Measurements from ENCODE around the gene ELF2.
A peak's percentile ranks its signal among the peaks of the same experiment; 100 is the strongest.
"Not testable (repeated sequence)": the region's sequence is repeated elsewhere in the genome, so short reads cannot be mapped to it uniquely, and the experiment has no call there.

ELF2 gene

DNA sequence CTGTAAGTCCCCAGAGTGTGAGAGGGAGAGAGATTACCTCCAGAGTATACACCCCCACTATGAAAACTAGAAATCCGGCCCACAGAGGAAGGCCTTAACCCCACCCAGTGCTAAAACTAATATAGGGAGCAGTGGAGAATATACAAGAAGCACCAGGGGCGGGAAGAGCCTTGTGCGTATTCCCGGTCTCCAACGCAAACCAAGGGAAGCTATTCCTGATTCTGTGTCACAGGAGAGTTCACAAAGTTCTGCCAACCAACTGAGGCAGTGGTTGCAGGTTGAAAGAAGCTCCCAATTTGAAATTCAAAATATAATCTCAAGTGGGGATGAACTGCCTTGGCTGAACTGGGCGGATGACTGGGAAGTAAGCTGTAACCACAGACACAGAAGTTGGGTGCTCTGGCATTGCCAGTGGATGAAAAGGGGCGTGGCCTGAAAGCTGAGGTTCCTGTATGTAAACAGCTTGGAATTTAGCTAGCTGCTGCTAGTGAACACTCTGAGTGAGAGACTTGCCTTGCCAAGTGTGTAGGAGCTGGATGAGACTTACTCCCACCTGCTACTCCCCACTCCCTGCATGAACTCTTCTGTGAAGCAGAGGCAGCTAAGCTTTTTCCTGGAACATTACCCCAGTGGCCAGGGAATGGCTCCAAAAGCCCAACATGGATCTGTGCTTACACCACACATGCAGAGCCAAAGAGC lies 32.7 kb downstream of the ELF2 start:
- peak; percentile 47 for DNase-seq (ENCODE audit: low read depth)

DNA sequence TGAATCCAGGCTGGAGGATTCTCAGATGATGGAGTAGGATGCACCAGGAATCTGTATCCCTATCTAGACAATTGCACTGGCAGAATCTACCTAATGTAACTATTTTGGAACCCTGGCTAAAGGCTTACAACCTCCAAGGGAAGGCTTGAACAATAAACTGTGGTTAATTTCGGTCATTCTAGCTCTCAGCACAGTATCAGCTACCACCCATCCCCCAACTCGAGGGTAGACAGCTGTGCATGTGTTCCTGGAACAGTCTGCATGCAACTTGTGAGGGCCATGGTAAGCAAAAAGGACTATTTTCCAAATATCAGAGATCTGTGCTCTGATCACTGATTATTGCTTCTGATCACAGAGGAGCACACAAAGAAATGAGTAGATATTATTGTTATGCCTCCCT lies 34.0 kb downstream of the ELF2 start:
- DNase-seq (ENCODE audit: low read depth): no peak

DNA sequence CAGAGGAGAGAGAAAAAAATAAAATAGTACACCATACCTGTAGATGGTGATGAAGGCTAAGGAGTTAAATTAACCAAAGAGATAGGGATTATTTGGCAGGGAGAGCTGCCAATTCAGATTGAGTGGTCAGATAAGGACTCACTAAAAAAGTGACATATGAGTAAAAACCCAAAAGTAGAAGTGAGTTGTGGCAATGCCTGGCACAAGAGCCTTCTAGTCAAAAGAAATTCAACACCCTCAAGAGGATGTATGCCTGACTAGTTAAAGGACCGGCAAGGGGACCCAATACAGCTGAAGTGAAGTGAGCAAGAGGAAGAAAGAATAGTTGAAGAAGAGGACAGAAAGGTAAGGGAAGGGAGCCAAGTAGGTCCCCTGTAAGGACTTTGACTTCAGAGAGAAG lies 34.9 kb downstream of the ELF2 start:
- DNase-seq (ENCODE audit: low read depth): no peak

DNA sequence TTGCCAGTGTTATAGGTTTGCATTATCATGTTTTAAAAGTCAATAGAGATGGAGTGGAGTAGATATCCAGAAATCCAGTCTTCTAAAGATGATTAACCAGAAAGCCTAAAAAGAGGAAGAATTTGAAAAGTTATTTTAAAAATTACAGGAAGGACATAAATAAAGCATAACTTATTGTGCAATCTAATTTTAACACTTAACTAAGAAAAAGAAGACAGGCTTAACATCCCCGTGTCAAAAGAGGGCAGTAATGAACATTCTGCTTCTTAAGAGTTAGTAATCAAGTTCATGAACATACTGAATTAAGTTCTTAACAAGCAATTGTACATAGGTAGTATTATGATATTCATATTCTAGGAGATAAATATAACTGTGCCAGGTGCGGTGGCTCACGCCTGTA lies 39.3 kb downstream of the ELF2 start:
- DNase-seq (ENCODE audit: low read depth): no peak

DNA sequence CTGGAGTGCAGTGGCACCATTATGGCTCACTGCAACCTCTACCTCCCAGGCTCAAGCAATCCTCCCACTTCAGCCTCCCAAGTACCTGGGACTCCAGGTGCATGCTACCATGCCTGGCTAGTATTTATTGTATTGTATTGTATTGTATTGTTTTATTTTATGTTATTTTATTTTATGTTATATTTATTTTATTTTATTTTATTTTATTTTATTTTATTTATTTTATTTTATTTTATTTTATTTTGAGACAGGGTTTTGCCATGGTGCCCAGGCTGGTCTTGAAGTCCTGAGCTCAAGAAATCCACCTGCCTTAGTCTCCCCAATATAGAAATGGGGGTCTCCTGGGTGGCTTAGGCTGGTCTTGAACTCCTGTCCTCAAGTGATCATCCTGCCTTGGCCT lies 42.6 kb downstream of the ELF2 start:
- no peak for DNase-seq (ENCODE audit: low read depth)

DNA sequence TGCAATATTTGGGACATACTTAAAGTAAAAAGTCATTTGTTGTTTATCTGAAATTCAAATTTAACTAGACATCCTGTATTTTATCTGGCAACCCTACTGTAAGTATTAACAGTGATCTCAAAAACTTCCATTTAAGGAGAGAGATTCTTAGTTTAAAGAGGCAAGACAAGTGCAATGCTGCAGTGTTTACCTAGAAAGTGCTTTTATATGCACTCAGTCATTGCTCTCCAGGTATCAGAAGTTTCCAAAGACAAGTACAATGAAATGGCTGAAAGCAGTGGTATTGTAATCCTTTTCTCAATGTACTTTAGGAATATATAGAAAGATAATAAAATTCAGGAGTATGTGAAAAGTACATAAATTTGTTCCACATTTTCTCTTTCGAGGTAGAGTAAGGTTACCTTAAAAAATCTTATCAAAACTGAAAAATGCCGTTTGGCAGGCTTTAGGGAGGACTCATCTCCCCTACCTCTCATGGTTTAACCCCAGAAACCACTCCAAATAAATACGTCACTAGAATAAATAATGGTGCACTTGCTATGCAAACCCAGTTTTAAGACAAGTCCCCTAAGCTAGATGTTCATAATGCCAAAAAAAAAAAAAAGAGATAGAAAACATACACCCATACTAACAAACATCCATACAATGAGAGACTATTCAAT lies 45.7 kb downstream of the ELF2 start:
- no peak for DNase-seq (ENCODE audit: low read depth)

DNA sequence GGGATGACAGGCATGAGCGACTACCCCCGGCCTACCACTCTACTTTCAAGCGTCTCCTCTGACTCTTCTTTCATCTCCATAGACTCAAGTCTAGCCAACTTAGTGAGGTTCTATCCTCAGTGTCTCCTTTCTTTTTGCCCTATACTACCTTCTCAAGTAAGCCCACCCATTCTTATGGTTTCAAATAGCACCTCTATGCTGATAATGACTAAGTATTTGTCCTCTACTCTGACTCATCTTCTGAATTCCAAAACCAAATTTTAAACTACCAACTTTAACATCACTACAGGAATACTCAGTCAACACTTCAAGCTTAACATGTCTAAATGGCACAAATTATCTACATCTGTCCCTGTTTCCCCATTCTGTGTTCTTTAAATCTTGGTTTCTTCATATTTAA lies 47.8 kb downstream of the ELF2 start:
- DNase-seq (ENCODE audit: low read depth): no peak

DNA sequence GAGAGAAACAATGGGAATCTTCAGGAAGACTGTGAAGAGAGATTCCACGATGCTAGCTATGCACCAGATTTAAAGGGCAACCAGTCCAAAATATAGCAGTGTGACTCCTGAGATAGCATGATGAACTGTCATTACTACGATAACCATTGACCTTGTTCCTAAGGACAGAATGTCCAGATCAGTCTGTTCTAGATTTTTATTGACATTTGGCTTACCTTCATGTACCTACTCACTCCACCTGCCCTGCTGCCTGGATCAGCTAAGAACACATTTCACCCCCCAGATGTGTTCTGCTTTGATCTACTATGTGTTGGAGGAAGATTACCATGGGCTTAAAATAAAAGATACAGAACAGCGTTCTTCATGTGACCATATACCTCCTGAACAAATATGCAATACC lies 50.1 kb downstream of the ELF2 start:
- no peak for DNase-seq (ENCODE audit: low read depth)

DNA sequence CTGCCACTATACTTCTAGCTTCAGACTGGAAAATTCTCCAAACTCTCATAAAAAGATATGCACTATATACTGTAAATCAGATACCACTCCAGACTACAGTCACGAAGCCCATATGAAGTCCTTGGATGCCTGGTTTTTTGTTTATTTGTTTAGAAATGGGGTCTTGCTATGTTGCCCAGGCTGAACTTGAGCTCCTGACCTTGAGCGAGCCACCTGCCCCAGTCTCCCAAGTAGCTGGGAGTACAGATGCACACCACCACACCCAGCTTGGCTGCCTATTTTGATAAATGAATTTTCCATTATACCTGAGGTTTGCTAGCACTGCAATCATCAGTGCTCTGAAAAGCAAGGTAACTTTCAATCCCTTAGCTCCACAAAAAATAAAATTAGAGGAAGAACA lies 53.1 kb downstream of the ELF2 start:
- DNase-seq (ENCODE audit: low read depth): no peak

DNA sequence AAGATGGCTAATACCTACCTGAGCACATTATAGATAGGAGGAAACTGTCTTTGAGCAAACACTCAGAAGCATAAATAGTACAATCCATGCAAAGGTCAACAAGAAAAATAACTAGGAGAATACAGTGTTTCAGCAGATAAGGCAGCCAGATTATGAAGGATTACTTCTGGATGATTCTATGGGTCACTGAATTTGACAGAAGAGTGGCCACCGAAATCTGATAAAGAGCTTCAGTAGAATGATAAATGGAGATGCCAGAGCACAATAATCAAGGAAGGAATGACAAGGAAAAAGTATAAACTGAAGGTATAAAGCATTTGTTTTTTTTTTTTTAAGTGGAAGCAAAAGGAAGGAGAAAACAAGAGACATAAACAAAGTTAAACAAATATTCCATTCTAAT lies 58.7 kb downstream of the ELF2 start:
- DNase-seq (ENCODE audit: low read depth): no peak

DNA sequence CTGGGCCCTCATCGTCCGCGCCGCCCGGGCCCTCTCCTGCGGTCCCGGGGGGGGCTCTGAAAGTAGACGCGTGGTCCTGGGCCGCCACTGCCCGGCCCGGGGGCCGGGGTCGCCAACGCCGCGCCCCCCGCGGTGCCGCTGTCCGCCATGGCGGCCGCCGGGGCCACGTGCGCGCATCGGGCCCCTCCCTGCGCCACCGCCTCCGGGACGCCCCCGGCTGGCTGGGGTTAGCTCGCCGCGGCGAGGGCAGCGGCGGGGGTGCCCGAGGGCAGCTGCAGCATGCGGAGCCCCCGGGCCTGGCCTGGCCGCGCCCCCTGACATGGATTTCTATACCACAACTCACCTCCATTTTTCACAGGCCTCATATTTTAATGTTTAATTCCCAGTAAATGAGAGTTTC lies 61.8 kb downstream of the ELF2 start:
- no peak for DNase-seq (ENCODE audit: low read depth)

DNA sequence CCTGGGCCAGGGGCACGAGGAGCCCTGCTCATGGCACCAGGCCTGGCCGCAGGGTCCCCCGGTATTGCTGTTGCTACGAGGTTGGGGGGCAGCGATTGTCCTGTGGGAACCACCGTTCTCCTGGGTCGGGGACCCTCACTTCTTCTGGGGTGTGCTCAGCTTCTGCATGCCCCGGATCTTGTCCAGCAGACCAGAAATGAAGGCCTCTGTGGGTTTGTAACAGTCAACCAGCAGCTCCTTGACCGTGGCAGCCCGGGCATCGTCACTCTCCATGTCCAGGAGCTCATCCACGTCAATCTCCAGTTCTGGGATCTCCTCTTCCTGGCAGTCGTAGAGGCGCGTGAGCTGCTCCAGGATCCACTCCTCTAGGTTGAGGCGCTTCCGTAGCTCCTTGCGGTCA lies 62.2 kb downstream of the ELF2 start:
- DNase-seq (ENCODE audit: low read depth): not testable (repeated sequence)

DNA sequence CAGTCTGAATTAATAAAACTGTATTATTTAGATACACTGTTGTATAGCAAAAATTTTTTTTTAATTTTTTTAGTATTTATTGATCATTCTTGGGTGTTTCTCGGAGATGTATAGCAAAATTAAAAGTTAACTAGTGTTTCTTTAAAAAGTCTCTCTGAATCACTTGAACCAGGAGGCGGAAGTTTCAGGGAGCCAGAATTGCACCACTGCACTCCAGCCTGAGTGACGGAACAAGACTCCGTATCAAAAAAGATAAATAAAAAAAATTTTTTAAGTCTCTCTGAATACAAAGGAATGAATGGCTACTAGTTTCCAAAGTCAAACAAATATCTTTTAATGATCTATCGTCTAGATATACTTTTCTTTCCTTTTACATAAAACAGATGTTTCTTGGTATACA lies 64.4 kb downstream of the ELF2 start:
- no peak for DNase-seq (ENCODE audit: low read depth)

DNA sequence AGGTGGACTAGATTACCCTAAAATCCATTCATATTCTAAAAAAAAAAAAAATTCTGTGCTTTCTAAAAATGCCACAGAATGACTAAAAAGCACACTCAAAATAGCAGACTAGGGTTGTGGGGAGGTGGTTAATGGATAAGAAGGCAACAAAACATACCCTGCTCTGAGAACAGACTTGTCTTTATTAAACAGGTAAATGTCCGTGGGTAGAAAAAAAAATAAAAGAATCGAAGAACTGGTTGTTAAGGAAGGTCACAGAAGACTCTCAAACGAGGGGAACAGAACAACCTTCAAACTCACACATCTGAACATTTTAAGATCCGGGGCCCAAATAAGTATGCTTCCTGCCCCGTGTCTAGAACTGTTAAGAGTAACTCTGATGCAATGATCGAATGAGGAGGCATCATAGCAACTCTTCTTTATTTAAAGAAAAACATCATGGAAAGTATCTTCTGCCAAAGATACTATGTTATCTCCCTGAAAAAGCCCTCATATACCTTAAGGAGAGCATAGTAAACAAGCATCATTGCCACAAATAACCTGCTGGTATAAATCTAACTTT lies 68.4 kb downstream of the ELF2 start:
- DNase-seq (ENCODE audit: low read depth): no peak

DNA sequence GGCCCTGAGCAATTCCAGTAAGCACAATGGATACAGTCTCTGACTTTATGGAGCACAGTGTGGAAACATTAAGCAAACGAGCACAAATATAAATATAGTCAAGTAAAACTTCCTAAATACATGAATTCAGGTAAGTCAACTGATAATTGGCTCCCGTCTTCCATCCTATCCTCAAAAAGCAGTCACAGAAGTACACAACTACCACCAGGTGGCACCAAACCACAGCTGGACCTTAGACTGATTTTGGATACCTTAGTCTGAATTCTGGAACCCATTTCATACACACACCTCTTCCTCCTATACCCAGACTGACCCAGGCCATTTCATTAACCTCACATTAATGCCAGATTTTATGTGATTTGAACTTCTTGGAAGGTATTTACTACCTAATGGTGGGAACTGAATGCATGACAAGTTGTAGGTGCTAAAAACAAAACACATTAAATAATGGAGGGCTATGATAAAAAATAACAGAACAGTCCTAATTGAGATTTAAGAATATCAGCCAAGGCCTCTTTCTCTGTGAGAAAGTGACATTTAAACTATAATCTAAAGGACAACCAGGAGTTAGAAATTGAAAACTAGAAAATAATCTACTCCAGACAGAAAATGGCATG lies 77.5 kb downstream of the ELF2 start:
- DNase-seq (ENCODE audit: low read depth): no peak

DNA sequence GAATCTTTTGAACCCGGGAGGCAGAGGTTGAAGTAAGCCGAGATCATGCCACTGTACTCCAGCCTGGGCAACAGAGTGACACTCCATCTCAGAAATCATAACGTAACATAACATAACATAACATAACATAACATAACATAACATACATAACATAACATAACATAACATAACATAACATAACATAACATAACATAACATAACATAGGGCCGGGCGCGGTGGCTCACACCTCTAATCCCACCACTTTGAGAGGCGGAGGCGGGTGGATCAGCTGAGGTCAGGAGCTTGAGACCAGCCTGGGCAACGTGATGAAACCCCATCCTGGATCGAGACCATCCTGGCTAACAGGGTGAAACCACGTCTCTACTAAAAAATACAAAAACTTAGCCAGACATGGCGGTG lies 84.7 kb downstream of the ELF2 start:
- DNase-seq (ENCODE audit: low read depth): no peak

DNA sequence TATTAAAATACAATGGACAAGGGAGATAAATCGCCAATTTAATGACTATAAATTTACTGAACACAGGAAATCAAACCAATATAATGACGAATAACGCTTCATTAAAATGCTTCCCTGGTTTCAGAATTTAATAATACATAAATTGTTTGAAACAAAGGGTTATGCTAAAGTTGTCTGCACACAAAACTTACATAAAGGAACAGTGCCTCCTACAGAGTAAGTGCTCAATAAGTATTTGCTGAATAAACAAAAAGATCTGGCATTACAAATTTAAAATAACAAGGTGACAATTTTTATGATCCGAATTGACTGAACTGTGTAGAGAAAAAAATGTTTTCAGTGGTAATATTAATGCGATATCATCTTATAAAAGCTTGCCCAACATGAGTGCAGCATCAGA lies 91.9 kb downstream of the ELF2 start:
- no peak for DNase-seq (ENCODE audit: low read depth)

DNA sequence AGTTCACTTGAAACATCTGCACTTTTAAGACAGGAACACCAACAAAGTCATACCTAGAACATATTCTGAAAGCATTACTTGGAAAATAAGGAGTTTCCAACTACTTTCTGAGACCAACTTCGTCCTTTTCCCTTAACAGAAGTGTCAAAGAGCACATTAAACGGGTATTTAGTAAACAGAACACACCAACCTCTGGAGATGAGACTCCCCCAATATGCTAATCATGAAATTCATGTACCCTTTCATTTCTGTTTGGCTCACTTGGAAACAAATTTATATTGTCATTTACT lies 92.3 kb downstream of the ELF2 start:
- DNase-seq (ENCODE audit: low read depth): no peak

DNA sequence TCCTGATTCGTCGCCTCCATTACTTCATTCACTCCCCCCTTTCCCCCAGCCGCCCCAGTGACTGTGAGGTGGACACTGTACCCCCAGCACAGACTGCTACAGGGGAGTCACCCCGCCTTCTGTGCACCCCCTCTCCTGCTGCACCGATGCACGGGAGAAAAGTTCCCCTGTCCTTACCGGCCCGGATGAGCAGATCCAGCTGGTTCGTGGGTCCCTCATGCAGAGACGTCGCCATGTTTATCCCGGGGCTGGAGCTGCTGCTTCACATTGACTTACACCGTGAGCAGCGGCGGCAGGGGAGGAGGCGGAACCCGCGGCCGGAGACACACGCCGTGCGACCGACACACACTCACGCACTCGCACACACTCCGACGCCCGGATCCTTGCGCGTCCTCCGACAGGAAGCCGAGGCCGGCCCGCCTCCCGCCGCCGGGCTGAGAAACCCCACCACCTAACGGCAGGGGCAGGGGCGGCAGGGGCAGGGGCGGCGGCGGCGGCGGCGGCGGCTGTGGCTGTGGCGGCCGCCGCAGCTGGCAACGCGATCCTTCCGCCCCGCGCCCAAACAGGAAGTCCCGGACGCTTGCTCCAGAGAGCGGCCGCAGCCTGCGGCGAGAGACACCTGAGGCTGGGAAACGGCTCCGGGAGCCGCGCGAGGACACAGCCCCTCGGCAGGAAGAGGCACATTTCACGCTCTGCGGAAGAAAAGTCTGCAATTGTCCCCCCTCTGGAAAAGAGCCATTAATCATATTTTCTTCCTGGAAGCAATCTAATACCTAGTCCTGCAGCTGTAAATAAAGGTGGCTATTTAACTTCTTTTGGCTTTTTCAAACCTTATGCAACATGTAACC lies 92.8 kb downstream of the ELF2 start:
- peak; percentile 63 for DNase-seq (ENCODE audit: low read depth)

DNA sequence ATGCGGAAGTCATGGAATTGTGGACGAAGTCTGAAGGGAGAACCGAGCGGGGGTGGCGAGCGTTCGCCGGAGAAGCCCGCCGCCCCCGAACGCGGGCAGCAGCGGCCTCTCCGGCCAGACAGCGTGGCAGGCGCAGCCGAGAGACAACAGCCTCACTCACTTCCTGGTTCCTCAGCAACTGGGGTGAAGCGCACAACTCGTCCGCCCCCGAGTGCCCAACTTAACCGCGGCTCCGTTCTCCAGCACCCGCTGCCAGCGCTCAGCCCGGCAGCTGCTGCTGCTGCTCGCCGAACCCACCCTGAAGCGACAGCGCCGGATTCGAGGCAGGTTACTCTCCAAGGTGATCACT lies 93.4 kb downstream of the ELF2 start:
- DNase-seq (ENCODE audit: low read depth): no peak

DNA sequence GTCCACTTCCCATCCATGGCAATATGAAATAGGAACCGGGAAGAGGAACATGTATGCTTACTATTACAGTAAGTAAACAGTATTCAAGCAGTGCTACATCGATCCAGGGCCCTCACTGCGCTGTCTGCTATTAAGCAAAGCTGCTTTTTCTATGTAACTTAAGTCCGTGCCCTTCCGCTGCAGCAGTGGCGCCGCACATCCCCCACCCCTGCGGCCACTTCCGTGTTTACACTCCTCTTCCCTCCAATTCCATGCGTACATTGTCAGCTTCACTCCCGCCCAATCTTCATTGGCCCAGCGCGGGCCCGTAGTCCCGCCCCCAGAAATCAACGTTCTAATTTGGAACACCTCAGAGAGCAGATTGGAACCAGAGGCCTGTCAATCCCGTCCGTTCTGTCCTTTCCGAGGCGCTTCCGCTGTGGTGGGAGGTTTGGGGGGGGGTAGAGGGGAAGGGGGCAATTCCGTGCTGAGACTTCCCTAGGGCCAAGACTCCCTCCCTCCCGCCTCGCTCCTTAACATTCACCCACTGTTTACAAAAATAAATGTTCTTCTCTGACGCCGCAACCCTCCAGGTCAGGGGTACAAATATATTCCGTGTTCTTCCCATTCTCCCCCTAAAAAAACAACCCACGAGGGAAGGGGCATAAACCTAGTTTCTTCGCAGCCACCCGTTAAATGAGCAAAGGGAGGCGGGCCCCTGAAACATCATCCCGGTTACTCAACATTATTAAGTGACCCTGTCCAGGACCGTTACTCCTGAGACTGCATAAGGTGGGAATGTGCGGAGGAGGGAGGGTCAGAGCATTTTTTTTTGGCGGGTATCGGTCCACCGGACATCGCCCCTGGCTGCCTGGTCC lies 94.0 kb downstream of the ELF2 start:
- peak; percentile 89 for DNase-seq (ENCODE audit: low read depth)

DNA sequence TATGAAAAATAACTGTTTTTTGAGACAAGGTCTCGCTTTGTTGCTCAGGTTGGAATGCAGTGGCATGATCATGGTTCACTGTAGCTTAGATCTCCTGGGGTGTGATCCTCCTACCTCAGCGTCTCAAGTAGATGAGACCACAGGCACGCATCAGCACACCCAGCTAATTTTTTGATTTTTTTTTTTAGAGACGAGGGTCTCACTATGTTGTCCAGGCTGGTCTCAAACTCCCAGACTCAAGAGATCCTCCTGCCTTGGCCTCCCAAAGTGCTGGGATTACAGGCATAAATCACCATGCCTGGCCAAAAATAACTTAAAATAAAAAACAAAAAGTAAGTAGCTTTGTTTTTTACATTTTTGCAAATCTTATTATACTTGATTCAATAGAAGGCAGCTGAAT lies 98.1 kb downstream of the ELF2 start:
- DNase-seq (ENCODE audit: low read depth): no peak
